ENCODE measurements around the gene MLANA.

DNA sequence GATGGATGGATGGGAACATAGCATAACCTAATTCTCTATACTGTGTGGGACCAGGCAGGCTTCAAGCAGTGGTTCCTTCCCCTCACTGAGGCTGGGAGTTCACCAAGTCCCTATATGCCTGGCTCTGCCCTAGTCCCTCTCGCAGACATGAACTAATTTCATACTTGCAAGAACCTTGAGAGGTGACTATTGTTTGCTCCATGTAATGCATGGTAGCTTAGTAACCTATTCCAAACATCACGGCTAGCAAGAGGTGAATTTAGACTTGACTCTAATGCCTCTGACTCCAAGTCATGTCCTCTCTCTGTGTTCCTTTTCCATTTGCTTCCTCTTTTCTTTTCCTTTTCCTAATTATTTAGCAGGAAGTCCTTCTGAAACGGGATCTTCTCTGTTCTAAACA, 31.9 kb upstream of the MLANA start:
- TF ChIP-seq, protein P1, sequence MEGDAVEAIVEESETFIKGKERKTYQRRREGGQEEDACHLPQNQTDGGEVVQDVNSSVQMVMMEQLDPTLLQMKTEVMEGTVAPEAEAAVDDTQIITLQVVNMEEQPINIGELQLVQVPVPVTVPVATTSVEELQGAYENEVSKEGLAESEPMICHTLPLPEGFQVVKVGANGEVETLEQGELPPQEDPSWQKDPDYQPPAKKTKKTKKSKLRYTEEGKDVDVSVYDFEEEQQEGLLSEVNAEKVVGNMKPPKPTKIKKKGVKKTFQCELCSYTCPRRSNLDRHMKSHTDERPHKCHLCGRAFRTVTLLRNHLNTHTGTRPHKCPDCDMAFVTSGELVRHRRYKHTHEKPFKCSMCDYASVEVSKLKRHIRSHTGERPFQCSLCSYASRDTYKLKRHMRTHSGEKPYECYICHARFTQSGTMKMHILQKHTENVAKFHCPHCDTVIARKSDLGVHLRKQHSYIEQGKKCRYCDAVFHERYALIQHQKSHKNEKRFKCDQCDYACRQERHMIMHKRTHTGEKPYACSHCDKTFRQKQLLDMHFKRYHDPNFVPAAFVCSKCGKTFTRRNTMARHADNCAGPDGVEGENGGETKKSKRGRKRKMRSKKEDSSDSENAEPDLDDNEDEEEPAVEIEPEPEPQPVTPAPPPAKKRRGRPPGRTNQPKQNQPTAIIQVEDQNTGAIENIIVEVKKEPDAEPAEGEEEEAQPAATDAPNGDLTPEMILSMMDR (IDR thresholded peaks at IDR 0.05): no peak
- TF ChIP-seq POLR2A (IDR thresholded peaks at IDR 0.05) (no peak), EP300 (IDR thresholded peaks at IDR 0.05) (no peak)

Measured in ovary (tissue), 3 donors.